Heart left ventricle (tissue), 13 donors: ENCODE results near the gene SCCPDH.

Experiments
- CTCF ChIP-seq, 12 donors: fragments of 200-600 bp; sonication (generic) in 4 of 12; IDR thresholded peaks; one replicate each; pipeline versions ENCODE4 v1.5.0 to v1.8.0; 2018 to 2022; ENCODE audit warnings: antibody characterized with exemption in 12 of 12, mild to moderate bottlenecking in 5 of 12
- POLR2A ChIP-seq, 2 donors: fragments of 450-650 bp; IDR thresholded peaks; one replicate each; pipeline ENCODE4 v1.6.1; 2017; ENCODE audit warnings: antibody characterized with exemption in 2 of 2, mild to moderate bottlenecking in 2 of 2, moderate library complexity in 2 of 2
- donor health status: ischemic (EF 13 %, LVEDD 7.1; RV severe dilation, severe dysfunction).
- donor health status: DM: no; HTN: yes; CAD: no.
- donor health status: DM: no; HTN: no; CAD: no.
- donor health status: ischemic (EF 25% LVEDD 6.9; RV normal size, moderate dysfunction).
- donor health status: ischemic (EF 25% LVEDD 5.7; RV mildly dilated, moderate dysfunction).
- donor health status: ischemic (EF 35%, LVEDD 5.7; RV mildly dilated, moderate dysfunction).
- donor health status: nonischemic (EF 11% LVEDD 7.7; RV severe dilation, severe dysfunction).
- donor health status: DM: yes; HTN: yes; CAD: no.
- donor health status: PGD.
- donor health status: ischemic (EF 29% LVEDD 5.4; RV normal size, mild dysfunction).
- donor health status: nonischemic (EF 23%, LVEDD 6.1; RV moderate dilation, normal function).

- TF ChIP-seq CTCF (IDR thresholded peaks at IDR 0.05) (no peak), POLR2A (IDR thresholded peaks at IDR 0.05) (no peak)
Observed at GRCh38 chr1:246794828-246795671, 70.8 kb downstream of the SCCPDH start.
